Epithelial cell of esophagus (primary cell): ENCODE measurements around the gene ABLIM1.

ENCODE experiments used
- DNase-seq: peaks from one replicate; pipeline ENCODE4 v3.0.0; 2010; ENCODE audit warnings: low read depth
- H3K4me3 ChIP-seq: 2 replicates; pipeline ENCODE4 v1.5.1; 2011; ENCODE audit warnings: mild to moderate bottlenecking, low read length, control low read depth
- TF ChIP-seq, protein P1 (sequence below): IDR thresholded peaks from 2 replicates; pipeline ENCODE4 v1.5.1; 2011; ENCODE audit warnings: low read depth, mild to moderate bottlenecking, low read length, control low read depth, inconsistent platforms; ENCODE audit not compliant: insufficient read depth; ENCODE audit errors: missing control alignments

The ABLIM1 gene

GRCh38 chr10:114534571-114534981 is 123.5 kb downstream of the ABLIM1 start:
- no peak for DNase-seq
- TF ChIP-seq, protein P1, sequence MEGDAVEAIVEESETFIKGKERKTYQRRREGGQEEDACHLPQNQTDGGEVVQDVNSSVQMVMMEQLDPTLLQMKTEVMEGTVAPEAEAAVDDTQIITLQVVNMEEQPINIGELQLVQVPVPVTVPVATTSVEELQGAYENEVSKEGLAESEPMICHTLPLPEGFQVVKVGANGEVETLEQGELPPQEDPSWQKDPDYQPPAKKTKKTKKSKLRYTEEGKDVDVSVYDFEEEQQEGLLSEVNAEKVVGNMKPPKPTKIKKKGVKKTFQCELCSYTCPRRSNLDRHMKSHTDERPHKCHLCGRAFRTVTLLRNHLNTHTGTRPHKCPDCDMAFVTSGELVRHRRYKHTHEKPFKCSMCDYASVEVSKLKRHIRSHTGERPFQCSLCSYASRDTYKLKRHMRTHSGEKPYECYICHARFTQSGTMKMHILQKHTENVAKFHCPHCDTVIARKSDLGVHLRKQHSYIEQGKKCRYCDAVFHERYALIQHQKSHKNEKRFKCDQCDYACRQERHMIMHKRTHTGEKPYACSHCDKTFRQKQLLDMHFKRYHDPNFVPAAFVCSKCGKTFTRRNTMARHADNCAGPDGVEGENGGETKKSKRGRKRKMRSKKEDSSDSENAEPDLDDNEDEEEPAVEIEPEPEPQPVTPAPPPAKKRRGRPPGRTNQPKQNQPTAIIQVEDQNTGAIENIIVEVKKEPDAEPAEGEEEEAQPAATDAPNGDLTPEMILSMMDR, result no peak
- no peak overlapping the region for H3K4me3 ChIP-seq

- TF ChIP-seq, protein P1, result no peak
- no peak overlapping the region for H3K4me3 ChIP-seq
- DNase-seq, result no peak
These were observed 125.8 kb downstream of the ABLIM1 start for GRCh38 chr10:114532226-114532625.

DNA sequence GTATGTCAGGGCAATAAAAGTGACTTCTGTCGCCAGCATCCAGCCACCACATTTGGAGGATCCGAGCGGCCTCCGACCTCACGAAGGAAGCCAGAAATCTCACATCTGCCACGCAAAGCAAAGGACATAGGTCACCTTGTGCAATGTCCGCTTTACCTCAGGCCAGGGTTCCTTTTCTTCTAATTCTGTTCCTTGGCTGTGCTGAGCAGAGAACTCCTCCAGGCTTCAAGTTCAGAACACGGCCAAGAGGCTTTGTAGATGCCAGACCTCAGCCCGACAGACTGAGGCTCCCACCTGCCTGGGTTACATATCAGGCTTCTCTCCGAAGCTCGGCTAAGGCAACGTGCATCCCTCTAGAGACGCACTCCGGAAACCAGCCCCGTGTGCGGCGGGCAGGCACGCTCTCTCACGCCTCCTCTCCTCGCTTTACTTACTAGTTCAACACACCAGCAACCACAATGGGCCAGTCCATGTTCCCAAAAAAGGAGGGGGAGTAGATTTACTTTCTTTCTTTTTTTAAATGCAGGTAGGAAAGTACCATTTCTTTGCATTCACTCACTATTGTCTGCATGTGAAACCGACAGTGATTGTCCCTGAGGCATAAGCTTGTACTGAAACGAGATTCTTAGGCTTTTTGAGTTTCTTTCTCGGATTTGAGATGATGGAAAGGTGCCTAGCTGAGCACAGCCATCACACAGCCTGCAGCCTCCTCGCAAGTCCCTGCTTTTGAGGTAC is 131.4 kb downstream of the ABLIM1 start:
- DNase-seq, result peak; percentile 95
- H3K4me3 ChIP-seq, result peak overlapping the region; percentile 98
- TF ChIP-seq, protein P1, result no peak

DNA sequence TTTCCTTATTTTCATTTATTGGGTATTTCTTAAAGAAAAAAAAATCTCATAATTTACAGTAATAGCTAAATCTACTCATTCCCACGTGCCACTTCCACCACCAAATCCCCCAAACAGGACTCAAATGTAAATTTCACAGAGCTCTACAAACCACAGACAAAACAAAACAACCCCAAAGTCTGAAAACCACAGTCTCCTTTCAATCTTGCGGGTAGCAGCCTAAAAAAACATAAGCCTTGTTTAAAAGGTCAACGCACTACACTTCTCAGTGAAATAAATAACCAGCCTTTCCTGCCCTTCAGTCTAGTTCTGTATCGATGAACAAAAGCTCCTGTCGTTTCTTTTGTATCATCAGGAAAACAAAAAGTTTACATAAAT is 132.0 kb downstream of the ABLIM1 start:
- H3K4me3 ChIP-seq, result peak overlapping the region; percentile 98
- TF ChIP-seq, protein P1, result no peak
- DNase-seq, result no peak

GRCh38 chr10:114525368-114525949 is 132.6 kb downstream of the ABLIM1 start:
- peak; percentile 80 for DNase-seq
- TF ChIP-seq, protein P1, result no peak
- peak overlapping the region; percentile 98 for H3K4me3 ChIP-seq

GRCh38 chr10:114523876-114524275 is 134.2 kb downstream of the ABLIM1 start:
- peak overlapping the region; percentile 98 for H3K4me3 ChIP-seq
- no peak for DNase-seq

More at GRCh38 chr10:114523876-114524275, 134.2 kb downstream of the ABLIM1 start:
- TF ChIP-seq, protein P1, result no peak
